CD4-positive, CD25-positive, alpha-beta regulatory T cell (primary cell): ENCODE measurements around the gene RAX2. TPM values are rescaled to one million over a fixed set of nuclear protein-coding genes. Genes with fewer than 3 reads are reported as not detected.
"Not testable (repeated sequence)": the region's sequence is repeated elsewhere in the genome, so short reads cannot be mapped to it uniquely, and the experiment has no call there.

Experiments used
- ATAC-seq, 2 donors: fragments of 150-1000 bp; cut with Tn5 transposase; one replicate each; pipeline ENCODE4 v1.10.0; 2021; ENCODE audit warnings: low read depth in 2 of 2, moderate number of reproducible peaks in 2 of 2, moderate library complexity in 1 of 2
- DNase-seq, 3 donors: peaks; one replicate each; pipeline versions ENCODE4 v3.0.0 to v3.0.0-alpha.2; 2012 to 2022; ENCODE audit warnings: mixed read lengths in 1 of 3
- H3K27ac ChIP-seq: one replicate; pipeline ENCODE4 v1.7.0; 2013; ENCODE audit warnings: mild to moderate bottlenecking, low read length; ENCODE audit not compliant: insufficient read depth, poor library complexity, severe bottlenecking
- H3K27me3 ChIP-seq: one replicate; pipeline ENCODE4 v1.7.0; 2013; ENCODE audit warnings: low read length; ENCODE audit not compliant: control insufficient read depth, insufficient read depth
- H3K36me3 ChIP-seq: one replicate; pipeline ENCODE4 v1.7.0; 2013; ENCODE audit warnings: mild to moderate bottlenecking, low read length, moderate library complexity; ENCODE audit not compliant: control insufficient read depth, insufficient read depth
- H3K4me1 ChIP-seq: 2 replicates; pipeline ENCODE4 v1.7.0; 2013; ENCODE audit warnings: mild to moderate bottlenecking, low read length; ENCODE audit not compliant: insufficient read depth, control insufficient read depth, poor library complexity, severe bottlenecking
- H3K4me3 ChIP-seq: one replicate; pipeline ENCODE4 v1.7.0; 2013; ENCODE audit warnings: low read depth, mild to moderate bottlenecking, low read length, moderate library complexity
- H3K9me3 ChIP-seq, 2 experiments: 1 replicate in 1 of 2; 2 replicates in 1 of 2; pipeline ENCODE4 v1.7.0; 2013; ENCODE audit warnings: low read length in 2 of 2, mild to moderate bottlenecking in 1 of 2, moderate library complexity in 1 of 2; ENCODE audit not compliant: control insufficient read depth in 2 of 2
- H3K27ac Mint-ChIP-seq, 3 donors: one replicate each; pipeline ENCODE4 v1.8.0; 2020 to 2022; ENCODE audit warnings: mild to moderate bottlenecking in 3 of 3, mixed read lengths in 3 of 3, moderate library complexity in 2 of 3
- H3K27me3 Mint-ChIP-seq: one replicate; pipeline ENCODE4 v1.8.0; 2022; ENCODE audit warnings: mild to moderate bottlenecking, mixed read lengths
- H3K36me3 Mint-ChIP-seq: one replicate; pipeline ENCODE4 v1.8.0; 2020; ENCODE audit warnings: mixed read lengths
- H3K4me1 Mint-ChIP-seq, 4 donors: one replicate each; pipeline ENCODE4 v1.8.0; 2020 to 2022; ENCODE audit warnings: mixed read lengths in 4 of 4, mild to moderate bottlenecking in 1 of 4
- H3K4me3 Mint-ChIP-seq, 4 donors: one replicate each; pipeline ENCODE4 v1.8.0; 2020 to 2022; ENCODE audit warnings: mild to moderate bottlenecking in 4 of 4, mixed read lengths in 4 of 4, moderate library complexity in 3 of 4
- H3K9me3 Mint-ChIP-seq, 7 donors: one replicate each; pipeline ENCODE4 v1.8.0; 2020 to 2022; ENCODE audit warnings: mixed read lengths in 7 of 7, mild to moderate bottlenecking in 3 of 7, moderate library complexity in 2 of 7
- polyA plus RNA-seq, 4 donors: library from polyadenylated mRNA; unstranded; fragments of 300-500 nt; fragmentation: Illumina TruSeq; gene quantifications; one replicate each; pipeline ENCODE4 v1.2.3, GENCODE V29; 2021
- total RNA-seq: library from RNA; stranded (reverse); gene quantifications from one replicate; pipeline ENCODE4 v1.2.3, GENCODE V29; 2022

Gene RAX2
- total and polyA plus RNA-seq, 5 donors from 2014 or later: 0.08 to 0.09 TPM; not detected in 3

DNA sequence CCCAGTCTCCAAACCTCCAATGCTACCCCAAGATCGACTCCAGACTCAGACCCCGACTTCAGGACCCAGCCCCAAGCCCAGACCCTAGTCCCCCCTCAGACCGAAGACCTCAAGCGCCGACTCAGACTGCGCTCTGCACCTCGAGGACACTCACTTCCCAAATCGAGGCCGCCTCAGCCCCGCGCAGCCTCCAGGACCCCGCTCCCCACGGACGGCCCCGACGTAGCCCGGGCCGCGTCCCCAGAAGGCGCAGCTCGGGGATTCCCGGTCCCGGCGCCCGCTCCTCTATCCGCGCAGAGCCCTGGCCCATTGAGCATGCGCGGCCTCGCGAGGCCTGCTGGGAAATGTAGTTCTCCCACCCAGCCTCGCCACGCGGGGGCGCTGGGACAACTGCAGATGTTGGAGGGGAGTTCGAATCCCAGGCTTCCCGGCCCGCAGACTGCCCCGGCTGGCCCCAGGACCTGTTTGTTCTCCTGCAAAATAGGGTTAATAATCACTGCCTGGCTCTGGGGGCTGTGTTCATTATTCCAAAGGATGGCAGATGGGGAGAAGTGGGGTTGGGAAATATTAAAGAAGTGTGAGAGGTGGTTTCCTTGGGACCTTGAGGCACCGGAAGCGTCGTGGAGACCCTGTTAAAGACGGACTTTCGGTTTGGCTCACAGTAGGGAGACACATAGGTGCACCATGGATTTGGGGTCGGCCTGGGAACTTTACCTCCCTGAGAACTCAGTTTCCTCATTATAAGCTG is 10.5 kb downstream of the RAX2 start, which contains the start of gene APBA3:
Gene APBA3, minus strand, starts transcription at position 311 of the 748 bp plus-strand sequence. CDS start 1,428 bp downstream, outside the sequence.
- Histone ChIP-seq H3K4me1 (peaks cover 37% of the 10 kb centered on the region), H3K9me3 (no peaks in the 10 kb centered on the region)
- peaks cover 0 to 2% (median 0%) of the 10 kb centered on the region in 7 donors for H3K9me3 Mint-ChIP-seq

DNA sequence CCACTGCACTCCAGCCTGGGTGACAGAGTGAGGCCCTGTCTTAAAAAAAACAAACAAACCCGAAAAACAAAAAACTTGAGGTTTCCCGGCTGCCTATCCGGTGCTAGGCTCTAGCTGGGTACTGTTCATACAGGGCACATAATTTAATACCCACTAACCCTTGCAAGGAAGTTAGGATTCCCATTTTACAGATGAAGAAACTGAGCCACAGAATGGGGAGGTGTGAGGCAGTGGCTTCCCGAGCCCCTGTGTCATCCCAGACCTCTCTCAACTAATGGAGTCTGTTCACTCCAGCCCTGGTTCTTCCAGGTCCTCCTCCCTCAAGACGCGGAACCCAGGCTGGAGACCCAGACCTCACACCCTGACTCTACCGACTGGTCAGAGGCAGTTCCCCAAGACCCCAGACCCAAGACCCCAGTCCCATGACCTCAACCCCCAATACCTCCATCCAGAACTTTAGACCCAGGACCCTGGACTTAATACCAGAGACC is 11.1 kb downstream of the RAX2 start:
- ATAC-seq (no peak), DNase-seq (peak in 2 of 3 donors; percentile 52 to 58)
- Histone ChIP-seq H3K27ac (peak overlapping the region; percentile 100), H3K27me3 (no peaks in the 10 kb centered on the region), H3K36me3 (peaks cover 18% of the 10 kb centered on the region), H3K4me3 (peak overlapping the region; percentile 91), H3K4me1 (peaks cover 34% of the 10 kb centered on the region), H3K9me3 (no peaks in the 10 kb centered on the region)
- Mint-ChIP-seq H3K36me3 (peaks cover 6% of the 10 kb centered on the region), H3K4me3 (peak overlapping the region; percentile 94 to 98 (median 98)), H3K4me1 (peaks cover 5 to 72% (median 26%) of the 10 kb centered on the region in 4 donors), H3K27ac (peak overlapping the region; percentile 96 to 100 (median 98)), H3K27me3 (peaks cover 7% of the 10 kb centered on the region), H3K9me3 (peaks cover 0 to 2% (median 0%) of the 10 kb centered on the region in 7 donors)

More for the DNA sequence above, 10.5 kb downstream of the RAX2 start, which contains the start of gene APBA3:
- Mint-ChIP-seq H3K4me3 (peak within 1 kb of the TSS; percentile 94 to 100 (median 98)), H3K36me3 (peaks cover 8% of the 10 kb centered on the region), H3K4me1 (peaks cover 5 to 74% (median 28%) of the 10 kb centered on the region in 4 donors), H3K27me3 (peaks cover 7% of the 10 kb centered on the region), H3K27ac (peak within 1 kb of the TSS; percentile 100)
- Histone ChIP-seq H3K36me3 (peaks cover 22% of the 10 kb centered on the region), H3K27ac (peak within 1 kb of the TSS; percentile 100), H3K4me3 (peak within 1 kb of the TSS; percentile 91), H3K27me3 (no peaks in the 10 kb centered on the region)
- peak; percentile 87 to 92 (median 91) for DNase-seq
- ATAC-seq: peak; percentile 35 to 44

DNA sequence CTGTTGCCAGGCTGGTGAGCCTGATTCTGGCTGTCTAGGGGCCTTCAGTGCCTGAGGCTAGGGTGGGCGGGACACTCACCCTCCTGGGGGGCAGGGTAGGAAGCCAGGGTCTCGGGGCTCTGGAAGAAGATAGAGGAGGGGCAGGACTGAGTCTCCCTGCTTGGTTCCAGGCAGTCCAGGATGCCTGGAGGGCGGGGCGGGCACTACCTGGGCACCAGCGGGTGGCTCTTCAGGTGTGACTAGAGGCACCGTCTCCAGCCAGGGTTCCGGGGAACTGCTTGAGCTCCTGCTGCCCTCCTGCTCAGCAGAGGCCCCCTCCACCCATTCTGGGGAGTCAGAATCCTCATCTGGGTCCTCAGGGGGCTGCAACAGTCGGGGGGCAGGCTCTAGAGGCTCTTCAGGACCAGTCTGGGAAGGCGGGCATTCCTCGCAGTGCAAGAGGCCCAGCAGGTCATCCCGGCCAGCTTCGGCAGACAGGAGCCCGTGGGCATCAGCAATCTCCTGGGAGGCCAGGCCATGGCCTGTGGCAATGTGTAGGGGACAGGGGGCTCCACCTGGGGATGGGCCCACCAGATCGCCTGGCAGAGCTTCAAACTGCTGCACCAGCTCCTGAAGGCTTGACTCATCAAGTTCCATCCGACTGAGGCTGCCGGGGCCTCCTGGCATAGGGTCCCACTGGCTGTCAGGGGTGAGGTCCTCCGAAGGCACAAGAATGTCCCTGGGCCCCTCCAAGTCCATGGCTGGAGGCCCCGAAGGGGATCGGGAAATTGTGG is 12.4 kb downstream of the RAX2 start:
- peaks cover 0 to 2% (median 0%) of the 10 kb centered on the region in 7 donors for H3K9me3 Mint-ChIP-seq
- Histone ChIP-seq H3K36me3 (peaks cover 12% of the 10 kb centered on the region), H3K4me3 (no peak overlapping the region), H3K27ac (peak overlapping the region; percentile 100), H3K4me1 (peaks cover 34% of the 10 kb centered on the region), H3K9me3 (no peaks in the 10 kb centered on the region), H3K27me3 (no peaks in the 10 kb centered on the region)
- H3K27me3 Mint-ChIP-seq: peaks cover 7% of the 10 kb centered on the region
- H3K4me3 Mint-ChIP-seq: peak overlapping the region; percentile 94 to 98 (median 98)
- H3K27ac Mint-ChIP-seq: no peak overlapping the region
- ATAC-seq (no peak), DNase-seq (no peak)
- H3K4me1 Mint-ChIP-seq: peaks cover 5 to 81% (median 35%) of the 10 kb centered on the region in 4 donors
- H3K36me3 Mint-ChIP-seq: peaks cover 14% of the 10 kb centered on the region

DNA sequence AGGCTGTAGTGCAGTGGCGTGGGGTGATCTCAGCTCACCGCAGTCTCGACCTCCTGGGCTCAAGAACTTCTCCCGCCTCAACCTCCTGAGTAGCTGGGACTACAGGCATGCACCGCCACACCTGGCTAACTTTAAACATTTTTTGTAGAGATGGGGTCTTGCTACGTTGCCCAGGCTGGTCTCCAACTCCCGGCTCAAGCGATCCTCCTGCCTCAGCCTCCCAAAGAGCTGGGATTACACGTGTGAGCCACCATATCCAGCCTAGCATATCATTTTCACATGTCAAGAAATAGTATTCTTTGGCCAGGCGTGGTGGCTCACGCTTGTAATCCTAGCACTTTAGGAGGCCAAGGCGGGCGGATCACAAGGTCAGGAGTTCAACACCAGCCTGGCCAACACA is 13.7 kb downstream of the RAX2 start:
- Mint-ChIP-seq H3K4me3 (peak overlapping the region in 3 of 4 donors; percentile 10 to 55 (median 53)), H3K4me1 (peaks cover 5 to 82% (median 39%) of the 10 kb centered on the region in 4 donors), H3K27ac (peak overlapping the region in 1 of 3 donors; percentile 56), H3K36me3 (peaks cover 14% of the 10 kb centered on the region)
- ATAC-seq, H3K9me3 Mint-ChIP-seq, DNase-seq, H3K27me3 Mint-ChIP-seq, H3K4me3 ChIP-seq, H3K27me3 ChIP-seq, H3K9me3 ChIP-seq, H3K27ac ChIP-seq: not testable (repeated sequence)
- Histone ChIP-seq H3K36me3 (peaks cover 17% of the 10 kb centered on the region), H3K4me1 (peaks cover 31% of the 10 kb centered on the region)

DNA sequence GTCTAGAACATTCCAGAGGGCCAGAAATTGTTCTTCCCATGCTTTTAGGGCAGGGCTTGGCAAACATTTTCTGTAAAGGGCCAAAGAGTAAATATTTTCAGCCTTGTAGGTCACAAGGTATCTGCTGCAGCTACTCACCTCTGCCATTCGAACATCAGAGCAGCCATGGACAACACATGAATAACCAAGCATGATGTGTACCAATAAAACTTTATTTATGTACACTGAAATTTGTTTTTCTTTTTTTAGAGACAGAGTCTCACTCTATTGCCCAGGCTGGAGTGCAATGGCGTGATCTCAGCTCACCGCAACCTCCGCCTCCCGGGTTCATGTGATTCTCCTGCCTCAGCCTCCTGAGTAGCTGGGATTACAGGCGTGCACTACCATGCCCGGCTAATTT is 14.3 kb downstream of the RAX2 start:
- not testable (repeated sequence) for H3K4me3 ChIP-seq, H3K36me3 Mint-ChIP-seq, ATAC-seq, H3K9me3 ChIP-seq, H3K27me3 Mint-ChIP-seq, H3K27ac Mint-ChIP-seq, DNase-seq, H3K27me3 ChIP-seq, H3K27ac ChIP-seq, H3K9me3 Mint-ChIP-seq
- Mint-ChIP-seq H3K4me3 (peak overlapping the region; percentile 21 to 53 (median 40)), H3K4me1 (peaks cover 5 to 76% (median 36%) of the 10 kb centered on the region in 4 donors)
- Histone ChIP-seq H3K36me3 (peaks cover 19% of the 10 kb centered on the region), H3K4me1 (peaks cover 27% of the 10 kb centered on the region)

DNA sequence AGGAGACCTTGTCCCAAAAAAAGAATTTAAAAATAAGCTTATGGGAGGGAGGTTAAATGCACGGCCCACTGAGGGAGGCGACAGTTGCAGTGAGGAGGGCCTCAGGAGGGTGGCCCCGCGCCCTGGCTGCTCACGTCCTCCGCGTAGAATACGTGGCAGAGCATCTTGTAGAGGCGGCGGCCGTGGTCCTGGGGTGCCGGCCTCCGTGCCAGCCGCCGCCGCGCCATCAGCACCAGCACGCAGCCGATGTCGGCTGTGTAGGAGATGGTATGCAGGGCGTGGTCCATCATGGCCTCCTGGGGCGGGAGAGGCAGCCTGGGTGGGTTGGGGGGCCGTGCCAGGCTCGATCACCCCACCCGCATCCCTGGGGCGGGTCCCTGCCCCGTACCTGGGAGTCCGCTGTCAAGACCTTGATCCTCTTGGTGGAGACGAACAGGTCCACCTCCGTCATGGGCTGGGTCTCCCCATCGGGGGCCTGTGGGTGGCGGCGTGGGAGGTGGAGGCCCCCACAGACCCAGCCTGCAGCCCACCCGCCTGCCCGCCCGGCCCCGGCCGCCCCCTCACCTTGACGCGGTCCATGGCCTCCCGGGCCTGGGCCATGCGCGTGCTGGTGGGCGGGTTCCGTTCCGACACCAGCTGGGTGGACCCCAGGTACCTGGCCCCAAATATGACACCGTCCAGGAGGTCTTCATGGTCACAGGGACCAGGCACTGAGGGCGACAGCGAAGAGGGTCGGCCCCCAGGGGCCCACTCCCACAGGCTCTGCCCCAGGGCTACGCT is 18.2 kb downstream of the RAX2 start:
- Mint-ChIP-seq H3K27ac (no peak overlapping the region), H3K9me3 (no peaks in the 10 kb centered on the region)
- no peaks in the 10 kb centered on the region for H3K27me3 ChIP-seq

DNA sequence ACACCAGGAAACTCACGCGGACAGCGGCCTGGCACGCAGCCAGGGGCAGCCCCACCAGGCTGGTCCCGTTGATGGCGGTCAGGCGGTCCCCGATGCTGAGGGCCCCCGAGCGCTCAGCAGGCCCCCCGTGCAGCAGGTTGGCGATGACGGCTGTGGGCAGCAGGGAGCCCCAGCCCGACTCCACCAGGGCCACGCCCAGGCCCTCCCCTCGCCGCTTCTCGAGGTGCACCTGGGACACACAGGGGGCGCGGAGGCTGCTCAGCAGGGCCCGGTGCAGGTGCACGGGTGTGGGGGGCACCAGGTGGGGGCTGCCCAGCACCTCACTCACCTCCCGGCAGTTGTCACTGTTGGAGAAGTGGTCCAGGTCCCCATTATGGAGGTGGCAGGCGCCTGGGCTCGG is 19.5 kb downstream of the RAX2 start:
- DNase-seq: no peak
- Mint-ChIP-seq H3K27ac (no peak overlapping the region), H3K4me3 (no peak overlapping the region), H3K36me3 (peaks cover 27% of the 10 kb centered on the region), H3K9me3 (no peaks in the 10 kb centered on the region), H3K27me3 (no peaks in the 10 kb centered on the region), H3K4me1 (peaks cover 0 to 31% (median 19%) of the 10 kb centered on the region in 4 donors)
- H3K27me3 ChIP-seq: no peaks in the 10 kb centered on the region
- H3K36me3 ChIP-seq: peaks cover 39% of the 10 kb centered on the region
- peaks cover 4% of the 10 kb centered on the region for H3K4me1 ChIP-seq
- no peak overlapping the region for H3K4me3 ChIP-seq
- H3K27ac ChIP-seq: no peak overlapping the region
- no peaks in the 10 kb centered on the region for H3K9me3 ChIP-seq
- ATAC-seq: no peak

More for the DNA sequence above, 18.2 kb downstream of the RAX2 start:
- Histone ChIP-seq H3K27ac (no peak overlapping the region), H3K9me3 (no peaks in the 10 kb centered on the region), H3K4me1 (peaks cover 4% of the 10 kb centered on the region), H3K36me3 (peaks cover 47% of the 10 kb centered on the region), H3K4me3 (no peak overlapping the region)
- H3K36me3 Mint-ChIP-seq: peaks cover 27% of the 10 kb centered on the region
- ATAC-seq (no peak), DNase-seq (no peak)
- no peaks in the 10 kb centered on the region for H3K27me3 Mint-ChIP-seq
- H3K4me3 Mint-ChIP-seq: peak overlapping the region in 1 of 4 donors; percentile 75
- peaks cover 0 to 40% (median 22%) of the 10 kb centered on the region in 4 donors for H3K4me1 Mint-ChIP-seq
